ENCODE data around the gene WDR35.

- TF ChIP-seq POLR2A (IDR thresholded peaks at IDR 0.05; ENCODE audit: low read length) (no peak), GATA1 (IDR thresholded peaks at IDR 0.05; ENCODE audit: low read depth, low read length) (no peak)
These were observed 101.1 kb downstream of the WDR35 start for GRCh38 chr2:19888831-19889230.
